Fibroblast of villous mesenchyme (primary cell): ENCODE measurements around the gene OTULIN. TPM values are rescaled to one million over a fixed set of nuclear protein-coding genes. Genes with fewer than 3 reads are reported as not detected.

Experiments
- DNase-seq: peaks from one replicate; pipeline ENCODE4 v3.0.0-alpha.2; 2010; ENCODE audit warnings: low read depth
- H3K4me3 ChIP-seq: 2 replicates; pipeline ENCODE4 v1.5.1; 2011; ENCODE audit warnings: low read depth, mild to moderate bottlenecking, low read length
- total RNA-seq: library from RNA; depleted of rRNA; stranded (reverse); fragments of >200 nt; gene quantifications from 2 replicates; pipeline ENCODE4 v1.2.3, GENCODE V29; 2012
- TF ChIP-seq, protein P1 (sequence below): IDR thresholded peaks from 2 replicates; pipeline ENCODE4 v1.5.1; 2012; ENCODE audit warnings: low read depth, mild to moderate bottlenecking, low read length; ENCODE audit not compliant: insufficient read depth

OTULIN gene
- total RNA-seq, 1 donor = 31.1 TPM

DNA sequence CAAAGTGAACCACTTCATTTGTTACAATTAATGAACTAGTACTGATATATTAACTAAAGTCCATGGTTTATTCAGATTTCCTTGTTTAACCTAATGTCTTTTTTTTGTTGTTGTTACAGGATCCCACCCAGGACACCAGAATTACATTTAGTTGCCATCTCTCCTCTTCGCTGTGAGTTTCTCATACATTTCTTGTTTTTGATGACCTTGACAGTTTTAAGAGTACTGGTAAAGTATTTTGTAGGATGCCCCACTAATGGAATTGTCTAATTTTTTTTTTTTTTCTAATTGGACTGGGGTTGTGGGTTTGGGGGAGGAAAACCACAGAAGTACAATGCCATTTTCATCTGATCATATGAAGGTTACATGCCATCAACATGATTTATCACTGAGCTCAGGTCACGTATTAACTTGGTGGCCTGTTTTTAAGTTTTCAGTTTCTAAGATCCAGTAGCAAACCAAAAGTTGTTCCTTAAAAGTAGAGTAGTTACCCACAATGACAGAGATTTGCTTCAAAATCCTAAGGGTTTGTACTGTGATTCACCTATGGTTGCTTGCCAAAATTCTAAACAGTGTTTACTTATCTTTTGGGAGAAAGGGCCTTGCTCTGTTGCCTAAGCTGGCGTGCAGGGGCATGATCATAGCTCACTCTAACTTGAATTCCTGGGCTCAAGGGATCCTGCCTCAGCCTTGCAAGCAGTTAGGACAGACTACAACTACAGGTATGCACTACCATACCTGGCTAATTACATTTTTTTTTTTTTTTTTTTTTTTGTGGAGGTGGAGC, 4.5 kb upstream of the OTULIN start:
- no peak overlapping the region for H3K4me3 ChIP-seq
- TF ChIP-seq, protein P1, sequence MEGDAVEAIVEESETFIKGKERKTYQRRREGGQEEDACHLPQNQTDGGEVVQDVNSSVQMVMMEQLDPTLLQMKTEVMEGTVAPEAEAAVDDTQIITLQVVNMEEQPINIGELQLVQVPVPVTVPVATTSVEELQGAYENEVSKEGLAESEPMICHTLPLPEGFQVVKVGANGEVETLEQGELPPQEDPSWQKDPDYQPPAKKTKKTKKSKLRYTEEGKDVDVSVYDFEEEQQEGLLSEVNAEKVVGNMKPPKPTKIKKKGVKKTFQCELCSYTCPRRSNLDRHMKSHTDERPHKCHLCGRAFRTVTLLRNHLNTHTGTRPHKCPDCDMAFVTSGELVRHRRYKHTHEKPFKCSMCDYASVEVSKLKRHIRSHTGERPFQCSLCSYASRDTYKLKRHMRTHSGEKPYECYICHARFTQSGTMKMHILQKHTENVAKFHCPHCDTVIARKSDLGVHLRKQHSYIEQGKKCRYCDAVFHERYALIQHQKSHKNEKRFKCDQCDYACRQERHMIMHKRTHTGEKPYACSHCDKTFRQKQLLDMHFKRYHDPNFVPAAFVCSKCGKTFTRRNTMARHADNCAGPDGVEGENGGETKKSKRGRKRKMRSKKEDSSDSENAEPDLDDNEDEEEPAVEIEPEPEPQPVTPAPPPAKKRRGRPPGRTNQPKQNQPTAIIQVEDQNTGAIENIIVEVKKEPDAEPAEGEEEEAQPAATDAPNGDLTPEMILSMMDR = no peak
- DNase-seq = peak; percentile 42

DNA sequence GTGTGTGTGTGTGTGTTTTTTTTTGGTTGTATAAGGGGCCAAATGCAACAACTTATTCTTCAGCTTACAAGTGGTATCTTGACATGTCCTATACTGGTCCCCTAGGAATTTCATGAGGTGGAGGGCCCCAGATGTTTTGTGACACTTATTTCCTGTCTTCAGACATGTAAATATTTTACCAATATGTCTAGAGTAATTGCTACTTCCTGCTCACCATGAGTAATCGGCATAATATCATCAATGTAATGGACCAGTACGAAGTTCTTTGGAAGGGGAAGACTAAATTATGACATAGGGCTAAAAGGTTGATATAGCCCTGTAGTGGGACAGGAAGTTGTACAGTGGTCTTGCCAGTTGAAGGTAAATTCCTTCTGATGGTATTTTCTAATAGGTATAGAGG, 3.7 kb upstream of the OTULIN start:
- TF ChIP-seq, protein P1 = no peak
- H3K4me3 ChIP-seq = no peak overlapping the region
- no peak for DNase-seq

DNA sequence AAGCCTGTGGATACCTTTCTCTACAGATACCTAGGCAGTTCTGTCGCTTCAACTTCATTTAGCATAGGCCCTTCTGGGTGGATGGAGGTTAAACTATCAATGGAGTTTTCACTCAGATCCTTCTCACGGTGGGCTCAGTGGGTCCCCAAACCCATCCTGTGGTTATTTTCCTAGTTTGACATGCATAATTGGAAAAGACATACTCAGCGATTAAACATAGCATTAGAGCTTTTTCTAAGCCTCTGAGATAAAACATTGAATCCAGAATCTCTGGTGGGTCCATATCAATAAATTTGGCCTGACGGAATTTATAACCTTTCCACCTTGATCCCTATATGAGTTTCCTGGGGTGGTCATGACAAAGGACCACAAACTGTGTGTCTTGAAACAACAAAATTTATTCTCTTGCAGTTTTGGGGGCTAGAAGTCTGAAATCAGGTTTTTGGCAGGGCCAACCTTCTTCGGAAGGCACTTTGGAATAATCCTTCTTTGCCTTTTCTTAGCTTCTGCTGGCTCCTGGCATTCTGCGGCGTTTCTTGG, 1.7 kb upstream of the OTULIN start:
- TF ChIP-seq, protein P1 = no peak
- no peak overlapping the region for H3K4me3 ChIP-seq
- DNase-seq = no peak

DNA sequence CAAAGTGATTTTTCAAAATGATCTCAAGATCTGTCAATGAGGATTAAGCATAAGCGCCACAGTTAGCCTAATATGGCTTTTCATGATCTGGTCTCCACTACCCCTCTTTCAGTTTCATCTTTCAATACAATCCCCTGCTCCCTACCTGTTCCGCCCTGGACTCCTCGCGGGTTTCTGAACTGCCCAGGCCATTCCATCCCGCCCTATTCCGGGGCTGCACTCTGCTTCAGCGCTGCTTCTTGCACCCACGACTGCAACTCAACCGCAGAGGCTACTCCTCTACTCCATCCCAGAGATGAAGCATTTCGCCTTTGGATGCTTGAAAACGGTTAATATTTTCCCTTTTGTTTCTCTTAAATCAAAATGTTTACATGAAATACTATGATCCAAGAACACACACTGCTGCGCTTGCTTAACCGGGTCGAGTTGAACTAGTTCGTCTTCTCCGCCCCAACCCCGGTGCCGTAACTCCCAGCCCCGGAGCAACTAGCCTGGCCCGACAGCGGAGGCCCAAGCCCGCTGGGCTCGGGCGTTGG, 716 bp upstream of the OTULIN start:
- no peak for DNase-seq
- TF ChIP-seq, protein P1 = no peak
- peak overlapping the region; percentile 83 for H3K4me3 ChIP-seq

DNA sequence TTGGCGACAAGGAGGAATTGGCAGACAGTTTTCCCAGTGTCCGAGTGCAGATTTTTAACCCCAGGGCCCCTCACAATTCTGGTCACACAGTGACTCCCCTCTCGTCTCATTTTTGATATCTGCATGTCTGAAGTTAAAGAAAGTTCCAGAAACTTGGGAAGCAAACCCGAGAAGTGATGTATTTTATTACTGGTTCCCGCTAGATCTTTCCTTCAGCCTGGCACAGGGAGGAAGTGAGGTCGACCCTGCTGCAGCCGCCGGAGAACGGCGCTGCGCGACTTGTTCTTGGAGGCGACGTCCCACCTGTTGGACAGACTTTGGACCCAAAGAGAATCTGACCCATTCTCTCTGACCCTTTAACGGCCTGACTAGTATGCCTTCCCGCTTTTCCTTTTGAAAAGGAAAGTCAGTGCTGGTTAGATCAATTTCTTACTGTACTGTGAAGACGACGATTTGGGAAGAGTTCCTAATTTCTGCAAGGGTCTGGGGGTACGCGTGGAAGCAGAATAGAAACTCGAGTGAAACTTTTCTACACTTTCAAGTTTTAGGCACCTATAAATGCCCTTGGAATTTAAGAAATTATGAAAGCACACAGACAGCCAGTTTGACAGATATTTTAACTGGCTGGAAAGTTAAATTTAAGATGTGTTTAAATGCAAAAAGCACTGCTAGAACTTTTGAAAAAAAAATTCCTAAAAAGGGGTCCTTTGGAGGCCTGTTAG, 744 bp downstream of the OTULIN start:
- peak; percentile 38 for DNase-seq
- H3K4me3 ChIP-seq = peak overlapping the region; percentile 83
- TF ChIP-seq, protein P1 = no peak

DNA sequence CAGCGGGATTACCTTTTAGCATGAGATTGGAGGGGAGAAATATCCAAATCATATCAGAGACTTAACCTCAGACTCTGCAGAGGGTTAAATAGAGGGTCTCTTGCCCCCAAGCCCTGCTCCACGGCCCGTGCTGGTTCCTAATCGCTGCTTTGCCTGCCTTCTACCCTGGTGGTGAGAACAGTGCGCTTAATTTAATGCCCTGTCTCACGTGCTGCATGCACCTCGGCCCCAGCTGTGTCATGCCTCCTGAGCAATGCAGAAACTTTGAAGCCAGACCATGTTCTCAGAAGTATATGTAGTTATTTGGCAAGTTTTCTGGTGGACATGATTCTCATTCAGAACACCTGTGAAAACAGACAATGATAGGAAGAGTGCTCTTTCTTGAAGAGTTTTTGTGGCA, 1.4 kb downstream of the OTULIN start:
- TF ChIP-seq, protein P1 = peak; percentile 27
- H3K4me3 ChIP-seq = peak overlapping the region; percentile 83
- peak; percentile 44 for DNase-seq
